Stomach smooth muscle (tissue), 2 donors: ENCODE measurements around the gene MAML3.

Experiments
- H3K27ac ChIP-seq: one replicate; pipeline ENCODE4 v1.7.0; 2013; ENCODE audit warnings: mild to moderate bottlenecking, low read length, inconsistent platforms
- H3K27me3 ChIP-seq, 2 donors: one replicate each; pipeline ENCODE4 v1.7.0; 2013; ENCODE audit warnings: low read length in 2 of 2; ENCODE audit not compliant: insufficient read depth in 2 of 2, control insufficient read depth in 1 of 2
- H3K36me3 ChIP-seq, 2 donors: one replicate each; pipeline ENCODE4 v1.7.0; 2013; ENCODE audit warnings: low read length in 2 of 2; ENCODE audit not compliant: control insufficient read depth in 2 of 2, insufficient read depth in 2 of 2
- H3K4me1 ChIP-seq: one replicate; pipeline ENCODE4 v1.7.0; 2013; ENCODE audit warnings: low read length; ENCODE audit not compliant: control insufficient read depth, insufficient read depth
- H3K4me3 ChIP-seq, 2 donors: one replicate each; pipeline ENCODE4 v1.7.0; 2013; ENCODE audit warnings: low read length in 2 of 2
- H3K9ac ChIP-seq, 2 donors: one replicate each; pipeline ENCODE4 v1.7.0; 2013; ENCODE audit warnings: low read length in 2 of 2, mild to moderate bottlenecking in 1 of 2
- H3K9me3 ChIP-seq, 2 donors: one replicate each; pipeline ENCODE4 v1.7.0; 2013; ENCODE audit warnings: low read length in 2 of 2; ENCODE audit not compliant: control insufficient read depth in 2 of 2
- donor health status: healthy.
- donor health status: Pancreatic carcinoma.

Gene MAML3

DNA sequence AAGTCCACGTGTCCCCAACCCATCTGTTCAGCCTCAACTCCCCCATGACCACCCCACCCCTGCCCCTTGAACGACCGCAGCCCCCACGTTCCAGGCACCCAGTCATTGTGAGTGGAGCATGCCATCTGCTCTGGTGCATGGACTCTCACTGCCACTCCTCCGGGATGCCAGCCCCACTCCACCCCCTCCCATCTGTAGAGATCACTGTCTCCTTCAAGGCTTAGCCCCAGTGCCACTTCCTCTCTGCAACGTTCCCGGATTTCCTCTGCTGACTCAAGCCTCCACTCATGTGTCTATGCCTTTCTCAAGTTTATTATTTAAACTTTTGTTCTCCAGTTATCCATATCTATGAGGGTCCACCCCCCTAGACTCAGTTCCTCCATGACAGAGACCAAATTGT, 54.0 kb downstream of the MAML3 start:
- H3K27ac ChIP-seq = no peak overlapping the region
- H3K36me3 ChIP-seq = no peaks in the 10 kb centered on the region
- H3K4me1 ChIP-seq = peaks cover 36% of the 10 kb centered on the region

DNA sequence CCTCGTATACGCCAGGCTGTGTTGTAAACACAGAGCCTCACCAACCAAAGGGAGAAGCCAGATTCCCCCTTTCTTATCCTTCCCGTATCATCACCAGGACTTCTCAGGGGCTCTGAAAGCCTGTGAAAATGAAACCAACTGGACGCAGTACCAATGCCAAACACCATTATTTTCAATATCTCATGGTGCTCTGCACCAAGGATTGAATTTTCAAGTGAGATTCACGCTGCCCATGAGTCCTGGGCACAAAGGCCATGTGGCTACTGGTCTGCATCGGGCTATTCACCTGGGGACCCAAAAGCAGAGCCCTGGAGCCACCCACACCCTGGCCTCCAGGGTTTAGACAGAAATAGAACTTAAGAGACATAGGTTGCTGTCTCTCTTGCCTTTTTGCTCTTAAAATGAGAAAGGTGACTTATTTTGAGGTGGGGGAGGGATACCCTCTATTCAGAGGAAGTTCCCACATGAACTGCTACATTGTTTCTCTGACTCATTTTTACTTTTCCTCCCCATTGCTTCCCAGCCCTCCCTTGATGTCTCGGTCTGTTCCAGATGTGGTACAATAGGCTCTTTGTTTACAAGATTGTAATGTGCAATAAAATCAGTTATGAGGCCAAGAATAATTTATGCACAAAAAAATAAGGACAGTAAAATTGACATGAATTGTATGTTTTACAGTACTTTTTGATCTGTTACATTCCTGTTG, 55.4 kb downstream of the MAML3 start:
- H3K36me3 ChIP-seq = no peaks in the 10 kb centered on the region
- no peaks in the 10 kb centered on the region for H3K9me3 ChIP-seq
- H3K4me1 ChIP-seq = peaks cover 48% of the 10 kb centered on the region
- peak overlapping the region in 1 of 2 donors; percentile 66 for H3K4me3 ChIP-seq
- H3K27me3 ChIP-seq = no peaks in the 10 kb centered on the region
- no peak overlapping the region for H3K27ac ChIP-seq
- no peak overlapping the region for H3K9ac ChIP-seq

More for the DNA sequence above, 54.0 kb downstream of the MAML3 start:
- Histone ChIP-seq H3K9ac (no peak overlapping the region), H3K4me3 (no peak overlapping the region), H3K27me3 (no peaks in the 10 kb centered on the region), H3K9me3 (no peaks in the 10 kb centered on the region)

DNA sequence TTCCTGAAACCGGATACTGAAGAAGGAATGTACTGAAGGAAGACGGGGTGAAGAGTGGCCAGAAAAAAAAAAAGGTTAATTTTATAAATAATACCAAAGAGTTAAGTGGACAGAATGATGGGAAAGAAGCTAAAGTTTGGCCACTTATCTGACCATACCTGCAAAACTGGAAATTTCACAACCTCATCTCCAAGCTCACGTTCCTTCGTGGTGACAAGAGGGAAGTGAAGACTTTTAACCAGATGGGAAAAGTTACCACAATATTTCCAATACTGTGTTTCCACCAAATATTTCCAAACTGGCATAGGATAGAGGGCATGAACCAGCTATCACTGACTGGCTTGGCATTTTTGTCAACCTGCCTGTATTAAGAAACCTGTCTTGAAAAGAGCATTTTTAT, 56.4 kb downstream of the MAML3 start:
- H3K9me3 ChIP-seq = no peaks in the 10 kb centered on the region
- peaks cover 48% of the 10 kb centered on the region for H3K4me1 ChIP-seq
- H3K27me3 ChIP-seq = no peaks in the 10 kb centered on the region
- no peak overlapping the region for H3K27ac ChIP-seq
- no peak overlapping the region for H3K4me3 ChIP-seq
- H3K36me3 ChIP-seq = no peaks in the 10 kb centered on the region
- H3K9ac ChIP-seq = no peak overlapping the region

DNA sequence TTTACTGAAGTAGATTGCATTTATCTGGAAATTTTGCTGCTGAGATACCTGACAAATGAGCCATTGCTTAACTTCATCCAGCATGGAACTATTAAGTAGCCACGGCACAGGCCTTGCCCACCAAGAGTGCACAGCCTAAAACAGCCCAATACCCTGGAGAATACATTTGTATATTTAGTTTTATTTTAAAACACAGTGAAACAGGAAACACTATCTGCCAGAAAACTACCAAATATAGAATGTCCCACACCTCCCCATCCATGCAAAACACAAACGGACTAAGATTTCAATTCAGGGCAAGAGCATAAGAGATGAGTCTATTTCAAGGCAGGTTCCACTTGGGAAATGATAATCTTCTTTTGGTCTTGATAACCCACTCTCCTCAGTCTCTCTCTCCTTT, 57.1 kb downstream of the MAML3 start:
- H3K9me3 ChIP-seq = no peaks in the 10 kb centered on the region
- H3K4me1 ChIP-seq = peaks cover 48% of the 10 kb centered on the region
- no peak overlapping the region for H3K4me3 ChIP-seq
- no peak overlapping the region for H3K27ac ChIP-seq
- H3K9ac ChIP-seq = no peak overlapping the region
- H3K36me3 ChIP-seq = no peaks in the 10 kb centered on the region
- no peaks in the 10 kb centered on the region for H3K27me3 ChIP-seq

DNA sequence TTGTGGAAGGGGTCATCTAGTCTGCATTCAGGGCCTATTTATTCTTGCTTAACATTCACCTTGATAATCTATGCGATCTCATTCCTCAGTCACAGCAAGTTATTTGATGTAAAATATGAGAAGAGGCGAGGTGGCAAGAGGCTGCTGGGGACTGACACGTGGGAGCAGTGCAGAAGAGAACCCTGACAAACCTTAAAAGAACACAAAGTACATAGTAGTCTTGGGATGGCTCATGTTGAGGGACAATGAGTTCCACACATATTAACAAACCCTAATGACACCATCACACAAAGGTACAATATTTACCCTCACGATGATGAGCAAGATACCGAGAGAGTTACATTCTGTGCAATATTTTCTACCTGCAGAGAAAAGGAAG, 57.5 kb downstream of the MAML3 start:
- H3K9ac ChIP-seq = no peak overlapping the region
- H3K27me3 ChIP-seq = no peaks in the 10 kb centered on the region
- no peak overlapping the region for H3K4me3 ChIP-seq
- H3K4me1 ChIP-seq = peaks cover 48% of the 10 kb centered on the region
- no peak overlapping the region for H3K27ac ChIP-seq
- H3K9me3 ChIP-seq = no peaks in the 10 kb centered on the region
- no peaks in the 10 kb centered on the region for H3K36me3 ChIP-seq

DNA sequence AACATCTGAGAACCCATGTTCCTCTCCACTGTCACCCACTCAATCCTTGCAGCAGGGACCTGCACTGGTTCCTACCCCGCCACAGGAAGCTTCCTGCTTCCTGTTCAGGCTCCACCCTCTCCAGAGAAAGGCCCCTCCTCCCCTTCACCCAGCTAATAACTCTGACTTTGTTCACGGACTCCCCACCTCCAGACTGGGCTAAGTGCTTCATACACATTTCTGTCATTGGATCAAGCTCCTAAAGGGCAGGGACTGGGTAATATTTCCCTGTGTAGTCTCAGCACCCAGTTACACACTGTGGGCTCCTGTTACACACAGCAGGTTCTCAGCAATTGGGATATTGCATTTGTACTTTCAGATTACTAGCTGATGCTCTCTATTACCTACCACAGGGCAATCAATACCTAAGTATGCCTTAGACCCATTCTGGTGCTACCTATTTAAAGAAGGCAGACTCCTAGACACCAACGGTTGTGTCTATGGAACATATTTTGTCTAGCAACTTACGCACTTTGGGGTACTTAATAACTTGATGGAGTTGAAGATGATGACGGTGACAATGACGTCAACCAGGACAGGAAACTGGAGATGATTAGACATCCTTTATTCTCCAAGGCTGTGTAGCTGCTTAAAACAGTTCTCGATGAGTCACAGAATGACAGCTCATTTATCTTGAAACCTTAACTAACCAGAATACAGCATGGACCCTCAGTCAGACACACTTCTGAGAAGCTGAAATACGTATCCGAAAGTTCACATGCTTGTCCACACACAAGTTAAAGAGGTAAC, 58.1 kb downstream of the MAML3 start:
- Histone ChIP-seq H3K9ac (no peak overlapping the region), H3K27me3 (no peaks in the 10 kb centered on the region), H3K4me1 (peaks cover 48% of the 10 kb centered on the region), H3K9me3 (no peaks in the 10 kb centered on the region), H3K4me3 (peak overlapping the region in 1 of 2 donors; percentile 15), H3K27ac (no peak overlapping the region), H3K36me3 (no peaks in the 10 kb centered on the region)

DNA sequence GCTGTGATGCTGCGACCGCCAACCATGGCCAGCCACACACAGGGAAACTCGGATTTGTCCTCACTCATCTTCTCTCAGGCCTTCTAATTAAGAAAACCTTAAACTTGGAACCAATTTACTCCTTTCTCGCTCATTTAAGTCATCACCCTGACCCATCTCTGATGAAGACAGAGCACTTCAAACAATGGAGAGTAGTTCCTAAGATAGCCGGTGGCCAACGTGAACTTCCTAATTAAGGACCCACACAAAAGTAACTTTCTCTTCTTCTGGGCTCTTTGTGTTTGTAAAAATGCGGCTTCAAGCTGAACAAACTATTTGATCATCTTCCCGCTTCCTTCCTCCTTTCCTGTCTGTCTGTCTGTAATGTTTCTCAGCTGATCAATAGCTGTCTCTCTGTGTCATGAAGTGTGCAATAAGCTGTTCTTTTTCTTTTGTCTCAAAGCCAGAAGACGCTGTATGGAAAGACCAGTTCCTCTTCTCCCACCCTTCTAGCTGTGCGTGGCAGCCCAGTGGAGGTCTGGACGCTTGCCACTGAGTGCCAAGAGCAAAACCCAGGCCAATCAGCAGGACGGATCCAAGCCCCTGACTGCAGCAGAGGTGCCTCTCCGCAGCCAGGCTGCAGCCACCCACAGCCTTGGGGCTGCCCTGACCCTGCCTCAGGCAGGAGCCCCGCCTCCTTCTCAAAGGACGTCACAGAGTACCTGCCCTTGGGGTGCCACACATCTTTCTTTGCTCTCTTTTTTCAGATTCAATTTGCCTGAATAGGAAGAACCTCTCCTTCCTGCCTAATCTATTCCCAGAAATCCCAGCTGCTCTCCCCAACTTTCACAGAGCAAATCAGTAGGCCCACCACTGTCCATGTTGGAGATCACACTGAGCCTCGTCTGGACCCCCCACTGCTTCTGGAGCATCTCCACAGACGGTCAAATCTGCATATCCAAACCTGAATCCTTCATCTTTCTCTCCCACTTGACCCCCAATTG, 59.3 kb downstream of the MAML3 start:
- Histone ChIP-seq H3K9ac (no peak overlapping the region), H3K27me3 (no peaks in the 10 kb centered on the region), H3K4me1 (peaks cover 48% of the 10 kb centered on the region), H3K4me3 (peak overlapping the region in 1 of 2 donors; percentile 47), H3K27ac (peak overlapping the region; percentile 6), H3K9me3 (no peaks in the 10 kb centered on the region), H3K36me3 (no peaks in the 10 kb centered on the region)

DNA sequence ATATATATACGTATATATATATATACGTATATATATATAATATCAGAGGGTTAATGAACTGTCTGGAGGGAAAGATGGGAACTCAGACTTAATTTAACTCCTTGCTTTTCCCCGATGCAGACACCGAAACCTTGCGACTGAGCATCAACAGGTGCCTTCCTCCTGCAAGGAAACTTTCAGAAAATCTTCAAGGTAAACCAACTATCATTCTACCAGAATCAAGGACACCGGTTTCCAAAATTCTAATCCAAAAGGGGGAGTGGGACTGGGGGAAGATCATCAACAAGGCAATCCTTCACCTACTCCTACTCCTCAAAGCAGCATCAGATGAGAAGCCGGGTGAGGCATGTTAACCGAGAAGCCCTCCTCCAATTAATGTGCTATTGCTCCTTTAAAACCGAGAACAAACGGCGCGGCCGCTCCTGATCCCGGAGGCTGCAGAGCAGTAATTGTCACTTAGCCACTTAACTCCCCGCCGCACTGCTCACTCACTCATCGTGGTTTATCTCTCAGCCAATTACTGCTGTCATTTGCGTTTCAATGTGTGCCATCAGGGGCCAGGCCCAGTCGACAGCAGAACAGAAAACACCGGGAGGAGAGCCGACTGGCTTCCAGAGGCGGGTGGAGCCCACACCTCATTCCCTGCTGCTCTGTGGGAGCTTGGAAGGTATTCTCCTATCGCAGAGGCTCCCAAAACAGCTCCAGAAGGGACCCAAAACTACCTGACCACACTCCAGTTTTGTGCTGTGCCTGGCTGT, 61.7 kb downstream of the MAML3 start:
- Histone ChIP-seq H3K9ac (peak overlapping the region; percentile 27 to 58), H3K4me3 (peak overlapping the region; percentile 55 to 73), H3K9me3 (no peaks in the 10 kb centered on the region), H3K36me3 (no peaks in the 10 kb centered on the region), H3K27ac (no peak overlapping the region), H3K4me1 (peaks cover 32% of the 10 kb centered on the region), H3K27me3 (no peaks in the 10 kb centered on the region)

DNA sequence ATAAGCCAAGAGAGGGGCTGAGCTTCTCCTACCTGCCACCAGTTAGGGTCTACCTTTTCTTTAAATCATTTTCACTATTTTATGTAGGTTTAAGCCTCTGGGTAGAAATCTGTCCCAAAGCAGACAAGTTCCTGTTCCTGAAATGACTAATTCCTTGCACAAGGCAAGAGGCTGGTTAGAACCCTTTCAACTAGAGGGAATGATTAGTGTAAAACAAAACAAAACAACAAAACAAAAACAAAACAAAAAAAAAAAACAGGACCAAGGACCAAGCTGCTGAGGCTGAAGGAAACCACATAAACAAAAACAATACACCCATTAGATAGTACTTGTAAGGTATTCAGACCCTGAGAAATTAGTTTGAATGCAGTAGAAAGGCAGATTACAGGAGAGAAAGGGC, 62.7 kb downstream of the MAML3 start:
- no peak overlapping the region for H3K4me3 ChIP-seq
- no peak overlapping the region for H3K9ac ChIP-seq
- H3K4me1 ChIP-seq = peaks cover 25% of the 10 kb centered on the region
- no peaks in the 10 kb centered on the region for H3K27me3 ChIP-seq
- H3K36me3 ChIP-seq = no peaks in the 10 kb centered on the region
- no peak overlapping the region for H3K27ac ChIP-seq
- H3K9me3 ChIP-seq = no peaks in the 10 kb centered on the region

DNA sequence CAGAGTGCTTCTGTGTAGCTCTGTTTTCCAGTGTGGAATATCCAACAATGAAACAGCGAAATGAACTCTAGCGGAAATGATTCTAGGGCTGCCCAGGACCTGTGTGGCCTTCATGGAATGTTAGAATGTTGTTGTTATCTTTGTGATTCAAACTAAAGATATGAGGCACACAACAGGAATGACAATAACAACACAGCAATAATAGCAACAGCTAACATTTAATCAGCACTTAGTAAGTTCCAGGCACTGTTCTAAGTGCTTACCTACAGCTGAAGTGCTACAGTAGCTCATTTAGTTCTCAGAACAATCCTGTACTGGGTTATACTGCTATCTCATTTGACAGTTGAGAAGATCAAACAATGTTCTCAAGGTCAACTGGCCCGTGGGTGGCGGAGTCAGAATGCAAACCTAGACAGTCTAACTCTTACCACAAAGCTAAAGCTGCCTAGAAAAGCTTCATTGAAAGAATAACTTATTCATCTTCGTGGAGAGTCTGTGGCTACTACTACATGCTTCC, 63.7 kb downstream of the MAML3 start:
- no peaks in the 10 kb centered on the region for H3K36me3 ChIP-seq
- peaks cover 20% of the 10 kb centered on the region for H3K4me1 ChIP-seq
- H3K27me3 ChIP-seq = no peaks in the 10 kb centered on the region
- no peak overlapping the region for H3K27ac ChIP-seq
- no peak overlapping the region for H3K4me3 ChIP-seq
- H3K9ac ChIP-seq = no peak overlapping the region
- no peaks in the 10 kb centered on the region for H3K9me3 ChIP-seq
